AG04449 (cell line): Measurements from ENCODE around the gene MCEMP1.

Source experiments
- CTCF ChIA-PET: fragments of 350-600 bp; formaldehyde crosslinking; extraction: SDS; loops from one replicate; lab custom pipeline; 2021; ENCODE audit warnings: antibody characterized with exemption; lab: Yijun Ruan, JAX
- POLR2A ChIA-PET: fragments of 400-600, 350-600 bp; formaldehyde crosslinking; extraction: SDS; loops from one replicate; lab custom pipeline; 2020; ENCODE audit warnings: antibody characterized with exemption, inconsistent platforms; lab: Yijun Ruan, JAX
- DNase-seq: peaks from one replicate; pipeline ENCODE4 v3.0.0-alpha.2; 2010; ENCODE audit warnings: low read depth, low spot score
- H3K4me3 ChIP-seq: 2 replicates; pipeline ENCODE4 v1.5.1; 2011; ENCODE audit warnings: low read depth, mild to moderate bottlenecking, control low read depth, low read length
- TF ChIP-seq, protein P1 (sequence below): IDR thresholded peaks from one replicate; pipeline ENCODE4 v1.5.1; 2011; ENCODE audit warnings: mild to moderate bottlenecking, moderate library complexity, low read length, control low read depth, inconsistent platforms; ENCODE audit not compliant: insufficient read depth; ENCODE audit errors: missing control alignments

MCEMP1 gene

DNA sequence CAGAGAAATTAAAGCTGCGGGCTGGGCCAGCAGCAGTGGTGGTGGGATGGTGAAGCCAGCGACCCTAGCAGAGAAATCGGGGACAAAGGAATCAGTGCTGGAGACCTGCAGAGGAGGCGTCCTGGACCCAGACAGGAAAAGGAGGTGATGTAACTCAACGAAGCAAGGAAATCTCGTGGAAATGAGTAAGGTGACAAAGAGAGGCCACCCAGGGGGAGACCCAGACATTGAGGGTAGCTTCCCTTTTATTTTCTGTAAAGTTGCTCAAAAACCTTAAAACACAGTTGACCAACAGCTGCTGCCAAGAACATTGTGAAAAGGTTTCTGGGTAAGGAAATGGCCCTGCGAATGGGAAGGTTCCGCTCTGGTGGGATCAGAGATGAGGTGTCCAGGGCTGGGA lies 21.3 kb upstream of the MCEMP1 start:
- no peak overlapping the region for H3K4me3 ChIP-seq
- ChIA-PET POLR2A (no interaction called here), CTCF (interaction anchor here (1.0 to 5.9 kb wide), 3 partner anchors 20 to 144 kb away, joined by 3 to 47 read pairs (median 12); partner anchors contain the start of gene TRAPPC5)
- TF ChIP-seq, protein P1, sequence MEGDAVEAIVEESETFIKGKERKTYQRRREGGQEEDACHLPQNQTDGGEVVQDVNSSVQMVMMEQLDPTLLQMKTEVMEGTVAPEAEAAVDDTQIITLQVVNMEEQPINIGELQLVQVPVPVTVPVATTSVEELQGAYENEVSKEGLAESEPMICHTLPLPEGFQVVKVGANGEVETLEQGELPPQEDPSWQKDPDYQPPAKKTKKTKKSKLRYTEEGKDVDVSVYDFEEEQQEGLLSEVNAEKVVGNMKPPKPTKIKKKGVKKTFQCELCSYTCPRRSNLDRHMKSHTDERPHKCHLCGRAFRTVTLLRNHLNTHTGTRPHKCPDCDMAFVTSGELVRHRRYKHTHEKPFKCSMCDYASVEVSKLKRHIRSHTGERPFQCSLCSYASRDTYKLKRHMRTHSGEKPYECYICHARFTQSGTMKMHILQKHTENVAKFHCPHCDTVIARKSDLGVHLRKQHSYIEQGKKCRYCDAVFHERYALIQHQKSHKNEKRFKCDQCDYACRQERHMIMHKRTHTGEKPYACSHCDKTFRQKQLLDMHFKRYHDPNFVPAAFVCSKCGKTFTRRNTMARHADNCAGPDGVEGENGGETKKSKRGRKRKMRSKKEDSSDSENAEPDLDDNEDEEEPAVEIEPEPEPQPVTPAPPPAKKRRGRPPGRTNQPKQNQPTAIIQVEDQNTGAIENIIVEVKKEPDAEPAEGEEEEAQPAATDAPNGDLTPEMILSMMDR = no peak
- no peak for DNase-seq

- ChIA-PET CTCF (interaction anchor here (0.7 to 3.9 kb wide), 7 partner anchors 17 to 303 kb away, joined by 3 to 19 read pairs (median 4); partner anchors contain the start of gene TRAPPC5), POLR2A (no interaction called here)
- no peak overlapping the region for H3K4me3 ChIP-seq
- no peak for DNase-seq
- TF ChIP-seq, protein P1 = no peak
These were observed 19.6 kb upstream of the MCEMP1 start for GRCh38 chr19:7657131-7657751.

DNA sequence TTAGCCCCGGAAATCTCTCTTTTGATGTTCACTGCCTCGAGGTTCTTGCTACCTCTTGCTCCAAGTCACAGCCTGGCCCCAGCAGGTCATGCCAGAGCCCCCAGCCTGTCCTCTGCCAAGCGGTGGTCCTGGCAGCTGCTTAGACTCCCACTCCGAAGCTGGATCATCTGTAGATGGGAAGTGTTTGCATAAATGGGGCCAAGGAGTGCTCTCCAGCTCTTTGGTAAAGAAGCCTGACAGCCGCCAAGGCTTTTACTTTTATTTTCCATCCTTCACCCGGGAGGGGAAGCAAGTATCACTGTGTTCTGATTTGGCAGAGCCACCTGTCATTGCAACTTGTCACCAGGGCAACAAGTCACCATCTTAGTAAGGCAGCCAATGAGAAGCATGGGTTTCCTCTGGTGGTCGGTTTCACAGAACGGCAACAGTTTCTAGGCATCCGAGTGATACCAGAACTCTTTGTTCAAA lies 18.6 kb upstream of the MCEMP1 start:
- ChIA-PET POLR2A (no interaction called here), CTCF (interaction anchor here (0.8 to 3.9 kb wide), 5 partner anchors 10 to 142 kb away, joined by 3 to 19 read pairs (median 3); partner anchors contain the start of genes RETN and TRAPPC5)
- TF ChIP-seq, protein P1 = no peak
- no peak for DNase-seq
- no peak overlapping the region for H3K4me3 ChIP-seq

DNA sequence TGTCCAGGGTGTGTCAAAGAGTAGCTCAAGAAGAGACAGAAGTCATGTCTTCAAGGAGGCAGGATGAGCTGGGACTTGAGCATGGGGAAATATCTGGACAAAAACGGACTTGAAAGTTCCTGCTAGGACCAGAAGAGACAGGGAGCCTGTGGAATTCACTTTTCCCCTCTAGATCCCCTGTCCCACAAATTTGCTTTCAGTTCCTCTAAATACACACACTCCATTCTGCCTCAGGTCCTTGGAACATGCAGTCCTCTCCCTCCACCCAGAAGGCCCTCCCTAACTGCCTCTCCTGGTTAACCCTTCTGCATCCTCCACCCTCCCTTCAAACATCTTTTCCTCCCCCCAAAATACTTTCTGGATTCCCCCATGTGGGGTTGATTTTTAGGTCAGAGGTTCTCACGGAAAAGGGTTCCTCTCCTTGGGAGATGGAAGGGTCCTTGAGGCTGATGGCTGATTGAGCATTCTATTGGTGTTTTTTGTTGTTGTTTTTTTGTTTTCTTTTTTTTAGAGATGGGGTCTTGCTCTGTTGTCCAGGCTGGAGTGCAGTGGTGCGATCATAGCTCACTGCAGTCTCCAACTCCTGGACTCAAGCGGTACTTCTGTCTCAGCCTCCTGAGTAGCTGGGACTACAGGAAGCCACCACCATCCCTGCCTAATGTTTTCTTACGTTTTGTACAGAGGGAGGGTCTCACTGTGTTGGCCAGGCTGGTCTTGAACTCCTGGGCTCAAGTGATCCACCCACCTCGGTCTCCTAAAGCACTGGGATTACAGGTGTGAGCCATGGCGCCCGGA lies 14.9 kb upstream of the MCEMP1 start:
- TF ChIP-seq, protein P1 = no peak
- ChIA-PET POLR2A (no interaction called here), CTCF (interaction anchor here (1.0 to 1.8 kb wide), 3 partner anchors 10 to 19 kb away, joined by 3 to 13 read pairs (median 12); partner anchors contain the start of gene TRAPPC5)
- DNase-seq = no peak
- H3K4me3 ChIP-seq = no peak overlapping the region

DNA sequence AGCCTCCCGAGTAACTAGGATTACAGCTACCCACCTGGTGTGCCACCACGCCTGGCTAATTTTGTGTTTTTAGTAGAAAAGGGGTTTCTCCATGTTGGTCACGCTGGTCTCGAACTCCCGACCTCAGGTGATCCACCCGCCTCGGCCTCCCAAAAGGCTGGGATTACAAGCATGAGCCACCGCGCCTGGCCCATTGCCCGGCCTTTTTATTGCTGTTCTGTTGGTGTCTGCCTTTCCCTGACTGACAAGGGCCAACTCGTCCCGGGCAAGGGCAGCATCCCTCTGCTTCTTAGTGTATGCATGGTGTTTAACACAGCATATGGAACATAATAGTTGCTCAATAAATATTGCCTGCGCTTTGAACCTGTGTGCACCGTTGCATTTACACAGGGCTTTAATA lies 14.2 kb upstream of the MCEMP1 start:
- CTCF ChIA-PET = interaction anchor here (1.0 kb wide), 1 partner anchor 10 kb away, joined by 3 read pairs; no protein-coding TSS in a partner anchor
- no peak for DNase-seq
- H3K4me3 ChIP-seq = no peak overlapping the region
- TF ChIP-seq, protein P1 = no peak
- POLR2A ChIA-PET = no interaction called here

- TF ChIP-seq, protein P1 = no peak
- ChIA-PET POLR2A (no interaction called here), CTCF (interaction anchor here (0.6 to 2.6 kb wide), 3 partner anchors 10 to 136 kb away, joined by 3 to 22 read pairs (median 7); no protein-coding TSS in a partner anchor)
- no peak overlapping the region for H3K4me3 ChIP-seq
- DNase-seq = no peak
These were observed 13.2 kb upstream of the MCEMP1 start for GRCh38 chr19:7663706-7664105.
